HCT116 (cell line): ENCODE results near the gene MORN1. TPM values are rescaled to one million over a fixed set of nuclear protein-coding genes. Genes with fewer than 3 reads are reported as not detected.

Experiments
- ATAC-seq: fragments of 200-7000 bp; cut with Tn5 transposase; 2 replicates; pipeline ENCODE4 v1.9.1; 2020; ENCODE audit warnings: mild to moderate bottlenecking, moderate library complexity
- BruUV-seq: library from RNA; stranded (reverse); fragments of 400-500 nt; replicated peaks from 2 replicates; lab custom pipeline; 2021; lab: Mats Ljungman, UMichigan
- CTCF ChIA-PET: fragments of 300-600 bp; sonication (Branson Sonifier 250); formaldehyde crosslinking; loops from one replicate; lab custom pipeline; 2021; ENCODE audit warnings: antibody characterized with exemption; lab: Charles Lee
- POLR2A ChIA-PET: fragments of 300-600, 350-600 bp; sonication (Branson Sonifier 250); formaldehyde crosslinking; loops from one replicate; lab custom pipeline; 2021; ENCODE audit warnings: antibody characterized with exemption; lab: Charles Lee
- RAD21 ChIA-PET, 2 experiments: fragments of 300-600 bp; sonication (Branson Sonifier 250); formaldehyde crosslinking; loops; one replicate each; lab custom pipeline; 2023; ENCODE audit warnings: low total read pairs in 2 of 2; ENCODE audit not compliant: uncharacterized antibody in 2 of 2, unreplicated experiment in 2 of 2, low non-redundant PET in 1 of 2; lab: Charles Lee
- DNase-seq: peaks from one replicate; pipeline ENCODE4 v3.0.0-alpha.2; 2010; ENCODE audit warnings: low read depth, low spot score
- H2AFZ ChIP-seq: fragments of 200-600 bp; shearing (Covaris generic), sonication (generic); 2 replicates; pipeline ENCODE4 v1.6.1; 2017; ENCODE audit warnings: low read depth, mixed run types, mixed read lengths, antibody characterized with exemption, low read length; ENCODE audit not compliant: poor library complexity, severe bottlenecking
- H3K27ac ChIP-seq: 2 replicates; pipeline ENCODE4 v1.5.1; 2012; ENCODE audit warnings: low read depth, low read length
- H3K27me3 ChIP-seq: fragments of 200-600 bp; sonication (generic); 2 replicates; pipeline ENCODE4 v1.6.1; 2016; ENCODE audit warnings: mixed run types, low read length, mixed read lengths; ENCODE audit not compliant: insufficient read depth
- H3K36me3 ChIP-seq, 2 experiments: fragments of 200-500 bp in 1 of 2; fragments of 200-600 bp in 1 of 2; sonication (Bioruptor generic) in 1 of 2; sonication (generic) in 1 of 2; 2 replicates each; pipeline versions ENCODE4 v1.5.1 to v1.6.1; 2014 to 2016; ENCODE audit warnings: low read length in 2 of 2, inconsistent platforms in 1 of 2, mixed read lengths in 1 of 2, mixed run types in 1 of 2; ENCODE audit not compliant: insufficient read depth in 2 of 2, control insufficient read depth in 1 of 2
- H3K4me1 ChIP-seq, 2 experiments: fragments of 200-600 bp in 1 of 2; sonication (generic) in 1 of 2; 2 replicates each; pipeline versions ENCODE4 v1.5.1 to v1.6.1; 2012 to 2017; ENCODE audit warnings: low read length in 2 of 2, inconsistent platforms in 1 of 2, mild to moderate bottlenecking in 1 of 2, mixed read lengths in 1 of 2, mixed run types in 1 of 2, moderate library complexity in 1 of 2; ENCODE audit not compliant: insufficient read depth in 2 of 2, control insufficient read depth in 1 of 2
- H3K4me2 ChIP-seq: fragments of 200-600 bp; sonication (generic); 2 replicates; pipeline ENCODE4 v1.6.1; 2017; ENCODE audit warnings: mixed run types, low read length, mixed read lengths
- H3K4me3 ChIP-seq, 2 experiments: fragments of 200-600 bp in 1 of 2; sonication (generic) in 1 of 2; replicated peaks in 1 of 2; 2 replicates each; pipeline ENCODE4 v1.5.1; 2011 to 2016; ENCODE audit warnings: low read length in 2 of 2, control low read depth in 1 of 2, low read depth in 1 of 2, mild to moderate bottlenecking in 1 of 2, mixed read lengths in 1 of 2, mixed run types in 1 of 2
- H3K79me2 ChIP-seq: fragments of 200-600 bp; sonication (generic); 2 replicates; pipeline ENCODE4 v1.6.1; 2017; ENCODE audit warnings: mild to moderate bottlenecking, mixed run types, low read length, moderate library complexity, mixed read lengths; ENCODE audit not compliant: insufficient read depth
- H3K9ac ChIP-seq: fragments of 200-600 bp; sonication (generic); 2 replicates; pipeline ENCODE4 v1.6.1; 2016; ENCODE audit warnings: low read length, mixed read lengths
- H3K9me2 ChIP-seq: fragments of 200-600 bp; sonication (generic), shearing (Covaris generic); 2 replicates; pipeline ENCODE4 v1.6.1; 2017; ENCODE audit warnings: mixed run types, mild to moderate bottlenecking, moderate library complexity; ENCODE audit not compliant: insufficient read depth
- H3K9me3 ChIP-seq, 2 experiments: fragments of 200-500 bp in 1 of 2; fragments of 200-600 bp in 1 of 2; sonication (Bioruptor generic) in 1 of 2; sonication (generic) in 1 of 2; 2 replicates each; pipeline ENCODE4 v1.6.1; 2014 to 2017; ENCODE audit warnings: low read length in 2 of 2, mixed read lengths in 2 of 2, inconsistent platforms in 1 of 2, low read depth in 1 of 2, mild to moderate bottlenecking in 1 of 2, mixed run types in 1 of 2, moderate library complexity in 1 of 2; ENCODE audit not compliant: control insufficient read depth in 1 of 2, insufficient read depth in 1 of 2
- H4K20me1 ChIP-seq: fragments of 200-600 bp; sonication (generic), shearing (Covaris generic); 2 replicates; pipeline ENCODE4 v1.6.1; 2017; ENCODE audit warnings: mixed run types, mild to moderate bottlenecking, moderate library complexity; ENCODE audit not compliant: insufficient read depth
- CEBPB ChIP-seq: IDR thresholded peaks from 2 replicates; pipeline ENCODE4 v1.6.1; 2012; ENCODE audit warnings: low read depth
- EGR1 ChIP-seq: IDR thresholded peaks from 2 replicates; pipeline ENCODE4 v1.6.1; 2012; ENCODE audit warnings: low read depth
- ELF1 ChIP-seq: IDR thresholded peaks from 2 replicates; pipeline ENCODE4 v1.6.1; 2012; ENCODE audit warnings: low read depth, borderline replicate concordance
- EZH2phosphoT487 ChIP-seq: fragments of 200-600 bp; IDR thresholded peaks from 2 replicates; pipeline ENCODE4 v1.6.1; 2018; ENCODE audit warnings: antibody characterized with exemption, borderline replicate concordance
- SIN3A ChIP-seq: IDR thresholded peaks from 2 replicates; pipeline ENCODE4 v1.6.1; 2012; ENCODE audit warnings: low read depth
- YY1 ChIP-seq: IDR thresholded peaks from 2 replicates; pipeline ENCODE4 v1.6.1; 2011; ENCODE audit warnings: low read length, low read depth, moderate library complexity, mild to moderate bottlenecking; ENCODE audit not compliant: insufficient replicate concordance; ENCODE audit errors: extremely low read depth
- intact Hi-C: fragments of 100-400 bp; cut with micrococcal nuclease; formaldehyde crosslinking; loops from 2 replicates; pipeline ENCODE4 v1.10.0; 2022
- total RNA-seq: library from RNA; stranded (reverse); gene quantifications from one replicate; pipeline ENCODE4 v1.2.1, GENCODE V29; 2021; ENCODE audit not compliant: unreplicated experiment
- TF ChIP-seq, protein P1 (sequence below): IDR thresholded peaks from 2 replicates; pipeline ENCODE4 v1.6.1; 2012
- TF ChIP-seq, protein P2 (sequence below): IDR thresholded peaks from 2 replicates; pipeline ENCODE4 v1.6.1; 2012; ENCODE audit warnings: low read depth
- TF ChIP-seq, protein P3 (sequence below): IDR thresholded peaks from 2 replicates; pipeline ENCODE4 v1.6.1; 2011; ENCODE audit warnings: mild to moderate bottlenecking, low read length, moderate library complexity; ENCODE audit not compliant: insufficient replicate concordance; ENCODE audit errors: extremely low read depth

Gene MORN1
- total RNA-seq, 1 experiment from 2014 or later, result 21.4 TPM

DNA sequence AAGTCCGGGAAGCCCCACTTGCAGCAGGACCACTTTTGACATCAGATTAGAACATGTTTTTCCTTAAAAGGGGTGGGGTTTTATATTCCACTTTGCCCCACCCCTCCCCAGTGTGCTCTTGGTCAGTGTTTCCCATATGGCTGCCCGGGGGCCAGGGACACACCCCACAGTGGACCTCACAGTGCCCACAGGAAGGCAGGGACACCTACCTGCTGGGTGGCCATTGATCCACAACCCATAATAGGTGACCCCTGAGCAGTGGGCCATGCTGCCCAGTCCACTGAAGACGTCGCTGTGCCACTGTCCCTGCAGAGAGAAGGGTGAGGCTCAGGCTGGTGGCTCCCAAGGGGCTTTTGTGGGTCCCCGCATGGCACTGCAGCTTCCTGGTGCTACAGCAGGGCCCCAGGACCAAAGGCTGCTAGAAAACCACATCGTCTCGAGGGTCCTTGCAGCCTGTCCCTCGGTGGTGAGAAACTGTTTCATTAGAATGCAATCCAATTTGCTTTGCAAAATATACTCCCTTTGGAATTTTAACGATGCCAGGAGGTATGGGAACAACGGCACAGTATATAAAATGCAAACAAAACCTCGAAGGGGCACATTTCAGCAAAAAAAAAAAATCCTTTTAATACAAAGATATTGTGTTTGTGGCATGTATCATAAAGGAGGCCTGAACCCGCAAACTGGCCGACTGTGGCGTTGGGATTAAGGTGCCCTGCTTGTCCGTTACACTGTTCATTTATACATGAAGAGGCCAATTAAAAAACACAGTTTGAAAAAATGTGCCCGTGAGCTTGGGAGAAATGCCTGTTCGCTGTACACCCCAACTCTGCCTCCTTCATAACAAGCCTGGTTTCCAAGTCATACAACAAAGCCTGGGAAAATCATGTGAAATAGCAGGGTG is 16.9 kb downstream of the MORN1 start:
- CTCF ChIA-PET, result no interaction called here
- no peaks in the 10 kb centered on the region for H3K27me3 ChIP-seq
- no peaks in the 10 kb centered on the region for H3K9me2 ChIP-seq
- BruUV-seq, result no TSS peak
- H4K20me1 ChIP-seq, result no peaks in the 10 kb centered on the region
- intact Hi-C loops, result no loop called here
- H3K36me3 ChIP-seq, result no peaks in the 10 kb centered on the region
- no peak overlapping the region for H3K4me2 ChIP-seq
- H3K79me2 ChIP-seq, result no peaks in the 10 kb centered on the region
- no peak overlapping the region for H2AFZ ChIP-seq
- ATAC-seq, result no peak
- POLR2A ChIA-PET, result no interaction called here
- peaks cover 0 to 7% of the 10 kb centered on the region in 2 experiments; a peak in 1 of 4 replicates for H3K4me1 ChIP-seq
- no peaks in the 10 kb centered on the region for H3K9me3 ChIP-seq
- no peak for DNase-seq
- RAD21 ChIA-PET, result interaction anchor here in 1 of 2 experiments (0.7 kb wide), 1 partner anchor 161 kb away, joined by 3 read pairs; no protein-coding TSS in a partner anchor
- H3K9ac ChIP-seq, result no peak overlapping the region
- H3K4me3 ChIP-seq, result no peak overlapping the region
- H3K27ac ChIP-seq, result no peak overlapping the region
- TF ChIP-seq SIN3A (no peak), ELF1 (no peak)

DNA sequence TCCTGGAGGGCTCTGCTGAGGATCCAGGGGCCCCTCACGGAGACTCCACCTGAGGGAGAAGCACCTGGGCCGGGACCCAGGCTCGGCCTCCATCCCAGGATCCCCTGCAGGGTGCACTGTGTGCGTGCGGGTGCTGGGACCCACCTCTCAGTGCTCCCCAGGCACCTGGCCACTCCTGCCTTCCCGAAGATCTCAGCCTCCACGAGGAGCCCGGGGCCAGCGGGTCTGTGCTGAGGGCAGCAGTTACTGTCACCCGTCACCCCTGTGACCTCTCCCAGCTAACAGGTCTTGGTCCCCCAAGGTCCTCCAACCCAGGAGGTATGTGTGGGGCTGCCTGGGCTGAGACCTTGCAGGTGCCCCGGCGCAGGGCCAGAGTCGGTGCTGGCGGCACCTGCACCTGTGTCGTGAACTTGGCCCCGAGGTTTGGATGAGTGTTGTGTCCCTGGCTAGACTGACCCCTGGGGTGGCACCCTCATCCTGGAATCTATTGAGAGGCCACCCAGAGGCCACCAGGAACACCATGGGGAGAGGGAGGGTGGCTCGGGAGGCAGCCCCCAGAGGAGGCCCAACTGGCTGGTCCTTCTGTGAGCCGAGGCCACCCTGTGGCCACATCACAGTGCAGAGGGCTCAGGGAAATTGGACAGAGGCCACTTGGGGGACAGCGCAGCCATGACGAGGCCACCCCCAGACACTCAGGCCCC is 17.7 kb downstream of the MORN1 start:
- no peak overlapping the region for H3K4me3 ChIP-seq
- no peaks in the 10 kb centered on the region for H3K9me3 ChIP-seq
- no peak overlapping the region for H3K27ac ChIP-seq
- ChIA-PET CTCF (no interaction called here), POLR2A (no interaction called here), RAD21 (no interaction called here)
- no peak overlapping the region for H2AFZ ChIP-seq
- DNase-seq, result no peak
- peaks cover 0 to 7% of the 10 kb centered on the region in 2 experiments; a peak in 1 of 4 replicates for H3K4me1 ChIP-seq
- no peaks in the 10 kb centered on the region for H3K9me2 ChIP-seq
- no peaks in the 10 kb centered on the region for H3K27me3 ChIP-seq
- H3K4me2 ChIP-seq, result no peak overlapping the region
- ATAC-seq, result no peak
- no peak overlapping the region for H3K9ac ChIP-seq
- BruUV-seq, result no TSS peak
- no peaks in the 10 kb centered on the region for H3K36me3 ChIP-seq
- no peaks in the 10 kb centered on the region for H3K79me2 ChIP-seq
- intact Hi-C loops, result no loop called here
- no peaks in the 10 kb centered on the region for H4K20me1 ChIP-seq
- TF ChIP-seq, protein P1, sequence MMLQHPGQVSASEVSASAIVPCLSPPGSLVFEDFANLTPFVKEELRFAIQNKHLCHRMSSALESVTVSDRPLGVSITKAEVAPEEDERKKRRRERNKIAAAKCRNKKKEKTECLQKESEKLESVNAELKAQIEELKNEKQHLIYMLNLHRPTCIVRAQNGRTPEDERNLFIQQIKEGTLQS, result no peak
- TF ChIP-seq, protein P2, sequence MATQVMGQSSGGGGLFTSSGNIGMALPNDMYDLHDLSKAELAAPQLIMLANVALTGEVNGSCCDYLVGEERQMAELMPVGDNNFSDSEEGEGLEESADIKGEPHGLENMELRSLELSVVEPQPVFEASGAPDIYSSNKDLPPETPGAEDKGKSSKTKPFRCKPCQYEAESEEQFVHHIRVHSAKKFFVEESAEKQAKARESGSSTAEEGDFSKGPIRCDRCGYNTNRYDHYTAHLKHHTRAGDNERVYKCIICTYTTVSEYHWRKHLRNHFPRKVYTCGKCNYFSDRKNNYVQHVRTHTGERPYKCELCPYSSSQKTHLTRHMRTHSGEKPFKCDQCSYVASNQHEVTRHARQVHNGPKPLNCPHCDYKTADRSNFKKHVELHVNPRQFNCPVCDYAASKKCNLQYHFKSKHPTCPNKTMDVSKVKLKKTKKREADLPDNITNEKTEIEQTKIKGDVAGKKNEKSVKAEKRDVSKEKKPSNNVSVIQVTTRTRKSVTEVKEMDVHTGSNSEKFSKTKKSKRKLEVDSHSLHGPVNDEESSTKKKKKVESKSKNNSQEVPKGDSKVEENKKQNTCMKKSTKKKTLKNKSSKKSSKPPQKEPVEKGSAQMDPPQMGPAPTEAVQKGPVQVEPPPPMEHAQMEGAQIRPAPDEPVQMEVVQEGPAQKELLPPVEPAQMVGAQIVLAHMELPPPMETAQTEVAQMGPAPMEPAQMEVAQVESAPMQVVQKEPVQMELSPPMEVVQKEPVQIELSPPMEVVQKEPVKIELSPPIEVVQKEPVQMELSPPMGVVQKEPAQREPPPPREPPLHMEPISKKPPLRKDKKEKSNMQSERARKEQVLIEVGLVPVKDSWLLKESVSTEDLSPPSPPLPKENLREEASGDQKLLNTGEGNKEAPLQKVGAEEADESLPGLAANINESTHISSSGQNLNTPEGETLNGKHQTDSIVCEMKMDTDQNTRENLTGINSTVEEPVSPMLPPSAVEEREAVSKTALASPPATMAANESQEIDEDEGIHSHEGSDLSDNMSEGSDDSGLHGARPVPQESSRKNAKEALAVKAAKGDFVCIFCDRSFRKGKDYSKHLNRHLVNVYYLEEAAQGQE, result no peak
- TF ChIP-seq CEBPB, result no peak
- TF ChIP-seq, protein P3, sequence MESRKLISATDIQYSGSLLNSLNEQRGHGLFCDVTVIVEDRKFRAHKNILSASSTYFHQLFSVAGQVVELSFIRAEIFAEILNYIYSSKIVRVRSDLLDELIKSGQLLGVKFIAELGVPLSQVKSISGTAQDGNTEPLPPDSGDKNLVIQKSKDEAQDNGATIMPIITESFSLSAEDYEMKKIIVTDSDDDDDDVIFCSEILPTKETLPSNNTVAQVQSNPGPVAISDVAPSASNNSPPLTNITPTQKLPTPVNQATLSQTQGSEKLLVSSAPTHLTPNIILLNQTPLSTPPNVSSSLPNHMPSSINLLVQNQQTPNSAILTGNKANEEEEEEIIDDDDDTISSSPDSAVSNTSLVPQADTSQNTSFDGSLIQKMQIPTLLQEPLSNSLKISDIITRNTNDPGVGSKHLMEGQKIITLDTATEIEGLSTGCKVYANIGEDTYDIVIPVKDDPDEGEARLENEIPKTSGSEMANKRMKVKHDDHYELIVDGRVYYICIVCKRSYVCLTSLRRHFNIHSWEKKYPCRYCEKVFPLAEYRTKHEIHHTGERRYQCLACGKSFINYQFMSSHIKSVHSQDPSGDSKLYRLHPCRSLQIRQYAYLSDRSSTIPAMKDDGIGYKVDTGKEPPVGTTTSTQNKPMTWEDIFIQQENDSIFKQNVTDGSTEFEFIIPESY, result no peak
- TF ChIP-seq EZH2phosphoT487, result no peak
- TF ChIP-seq EGR1, result no peak
- no peak for TF ChIP-seq YY1
- TF ChIP-seq ELF1, result no peak
